Stomach (tissue), 9 donors: Measurements from ENCODE around the gene PRDM16. TPM values are rescaled to one million over a fixed set of nuclear protein-coding genes. Genes with fewer than 3 reads are reported as not detected.
A peak's percentile ranks its signal among the peaks of the same experiment; 100 is the strongest.

ENCODE experiments used
- DNase-seq, 2 donors: peaks; one replicate each; pipeline versions ENCODE4 v3.0.0 to v3.0.0-alpha.2; 2013 to 2019
- H3K27ac ChIP-seq, 5 donors: fragments of 200-600 bp in 4 of 5; sonication (generic) in 4 of 5; one replicate each; pipeline ENCODE4 v1.5.1; 2013 to 2019; ENCODE audit warnings: mild to moderate bottlenecking in 1 of 5, moderate library complexity in 1 of 5
- H3K27me3 ChIP-seq, 3 donors: fragments of 200-600 bp; sonication (generic); one replicate each; pipeline ENCODE4 v1.5.1; 2017 to 2019; ENCODE audit warnings: mixed run types in 1 of 3
- H3K36me3 ChIP-seq, 4 donors: fragments of 200-600 bp; sonication (generic); 1 replicate in 3 of 4; 2 replicates in 1 of 4; pipeline ENCODE4 v1.5.1; 2016 to 2019
- H3K4me1 ChIP-seq, 4 donors: fragments of 200-600 bp; sonication (generic); one replicate each; pipeline ENCODE4 v1.5.1; 2016 to 2019
- H3K4me3 ChIP-seq, 4 donors: fragments of 200-600 bp; sonication (generic) in 3 of 4; one replicate each; pipeline ENCODE4 v1.5.1; 2016 to 2019; ENCODE audit warnings: mild to moderate bottlenecking in 1 of 4
- H3K9me3 ChIP-seq, 4 donors: fragments of 200-600 bp; sonication (generic); one replicate each; pipeline ENCODE4 v1.5.1; 2016 to 2019
- EP300 ChIP-seq: sonication (generic); formaldehyde crosslinking; IDR thresholded peaks from one replicate; pipeline ENCODE4 v1.6.1; 2017; ENCODE audit warnings: antibody characterized with exemption
- POLR2A ChIP-seq, 4 donors: fragments of 450-650 bp; IDR thresholded peaks; one replicate each; pipeline ENCODE4 v1.6.1; 2016; ENCODE audit warnings: antibody characterized with exemption in 4 of 4, control low read depth in 2 of 4, mild to moderate bottlenecking in 1 of 4, moderate library complexity in 1 of 4
- POLR2AphosphoS5 ChIP-seq, 3 donors: sonication (generic); formaldehyde crosslinking; IDR thresholded peaks; one replicate each; pipeline ENCODE4 v1.6.1; 2016; ENCODE audit warnings: antibody characterized with exemption in 3 of 3
- WGBS, 5 donors: extraction: QIAGEN DNeasy Blood & Tissue Kit in 3 of 5; methylation state at CpG; one replicate each; pipeline versions ENCODE4 v1.1.5 to v1.1.7; 2013 to 2018; 5-methylcytosine and 5-hydroxymethylcytosine counted together
- intact Hi-C: fragments of 100-400 bp; cut with DNase I; formaldehyde crosslinking; loops from one replicate; pipeline ENCODE4 v1.15.1; 2023; ENCODE audit warnings: low total_unique reads
- polyA plus RNA-seq, 3 donors: library from polyadenylated mRNA; stranded (reverse); fragments of 200-250 nt; gene quantifications; one replicate each; pipeline ENCODE4 v1.2.3, GENCODE V29; 2013
- total RNA-seq, 5 donors: library from RNA; depleted of rRNA; stranded (reverse); fragments of >200 nt; gene quantifications; one replicate each; pipeline versions ENCODE4 v1.1.0 to v1.2.3, GENCODE V29; 2014 to 2016
- TF ChIP-seq, protein P1 (sequence below), 7 experiments: fragments of 450-650 bp in 4 of 7; fragments of 200-600 bp in 3 of 7; sonication (generic) in 3 of 7; IDR thresholded peaks; one replicate each; pipeline ENCODE4 v1.5.1; 2016 to 2019; ENCODE audit warnings: antibody characterized with exemption in 7 of 7, control low read depth in 2 of 7, mild to moderate bottlenecking in 1 of 7
- donor health status: healthy with polysubstance abuse.
- donor health status: Bipolar disorder and iron deficiency.
- donor health status: healthy.

Gene PRDM16
- total and polyA plus RNA-seq, 8 donors, result 0.29 to 222 (median 15.8) TPM

DNA sequence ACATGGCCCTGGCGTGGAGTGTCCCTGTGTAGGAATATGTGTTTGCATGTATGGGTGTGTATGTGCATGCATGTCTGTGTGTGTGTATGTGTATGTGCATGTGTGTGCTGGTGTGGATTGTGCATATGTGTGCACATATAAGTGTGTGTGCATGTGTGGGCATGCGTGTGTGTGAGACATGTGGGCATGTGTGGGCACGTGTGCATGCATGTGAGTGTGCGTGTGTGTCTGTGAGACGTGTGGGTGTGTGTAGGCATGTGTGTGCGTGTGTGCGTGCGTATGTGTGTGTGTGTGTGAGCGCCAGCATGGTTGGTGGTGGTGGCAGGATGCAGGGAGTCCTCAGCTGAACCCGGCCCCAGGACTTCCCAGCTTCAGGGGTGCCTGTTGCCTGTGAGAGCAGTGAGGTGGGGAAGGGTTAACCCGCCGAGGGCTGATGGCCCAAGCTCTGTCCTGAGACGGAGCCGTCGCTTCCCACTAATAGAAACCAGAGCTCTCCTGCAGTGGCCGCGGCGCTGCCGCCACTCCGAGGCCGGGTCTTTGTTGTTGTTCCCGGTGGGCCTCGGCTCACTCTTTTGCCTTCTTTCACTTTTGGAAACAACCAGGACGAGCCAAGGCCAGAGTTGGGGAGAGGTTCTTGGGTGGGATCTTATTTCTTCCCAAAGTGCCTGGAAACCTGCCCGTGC, 241.9 kb downstream of the PRDM16 start:
- intact Hi-C loops, result no loop called here
- peak overlapping the region in 1 of 5 donors; percentile 91 for H3K27ac ChIP-seq
- 83 to 90% (median 88%) methylated on average over 25 of the region's 25 CpGs for WGBS, 5 donors
- no peak for TF ChIP-seq POLR2A (IDR thresholded peaks at IDR 0.05)
- TF ChIP-seq POLR2AphosphoS5 (IDR thresholded peaks at IDR 0.05), result no peak
- TF ChIP-seq EP300, result no peak
- peaks cover 0 to 7% (median 0%) of the 10 kb centered on the region in 3 donors for H3K27me3 ChIP-seq
- H3K4me1 ChIP-seq, result peaks cover 21 to 39% (median 33%) of the 10 kb centered on the region in 4 donors
- no peaks in the 10 kb centered on the region for H3K9me3 ChIP-seq
- no peak overlapping the region for H3K4me3 ChIP-seq
- H3K36me3 ChIP-seq, result no peaks in the 10 kb centered on the region
- no peak for DNase-seq

DNA sequence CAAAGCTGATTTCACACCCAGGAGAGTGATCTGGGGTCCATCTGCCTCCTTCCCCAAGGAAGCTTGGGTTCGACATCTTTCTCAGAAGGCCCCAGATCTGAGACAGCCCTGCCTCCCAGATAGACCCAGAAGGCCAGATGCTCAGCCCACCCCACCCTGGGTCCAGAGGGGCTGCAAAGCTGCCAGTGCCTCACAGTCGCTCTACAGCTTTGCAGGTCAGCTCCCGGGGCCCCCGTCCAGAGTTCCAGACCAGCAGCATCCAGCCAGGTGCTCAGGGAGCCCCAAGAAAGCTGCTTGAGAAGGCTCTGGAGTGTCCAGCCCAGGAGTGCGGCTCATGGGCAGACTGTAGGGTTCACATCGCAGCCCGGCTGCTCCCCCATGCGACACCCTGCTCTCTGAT, 242.7 kb downstream of the PRDM16 start:
- DNase-seq, result no peak
- Histone ChIP-seq H3K36me3 (no peaks in the 10 kb centered on the region), H3K4me1 (peaks cover 21 to 46% (median 34%) of the 10 kb centered on the region in 4 donors), H3K9me3 (no peaks in the 10 kb centered on the region), H3K27me3 (peaks cover 0 to 7% (median 0%) of the 10 kb centered on the region in 3 donors), H3K4me3 (no peak overlapping the region), H3K27ac (peak overlapping the region in 2 of 5 donors; percentile 91 to 95)
- no peak for TF ChIP-seq POLR2A (IDR thresholded peaks at IDR 0.05)
- WGBS, 5 donors, result 89 to 99% (median 95%) methylated on average over 6 to 8 of the region's 8 CpGs
- intact Hi-C loops, result no loop called here

DNA sequence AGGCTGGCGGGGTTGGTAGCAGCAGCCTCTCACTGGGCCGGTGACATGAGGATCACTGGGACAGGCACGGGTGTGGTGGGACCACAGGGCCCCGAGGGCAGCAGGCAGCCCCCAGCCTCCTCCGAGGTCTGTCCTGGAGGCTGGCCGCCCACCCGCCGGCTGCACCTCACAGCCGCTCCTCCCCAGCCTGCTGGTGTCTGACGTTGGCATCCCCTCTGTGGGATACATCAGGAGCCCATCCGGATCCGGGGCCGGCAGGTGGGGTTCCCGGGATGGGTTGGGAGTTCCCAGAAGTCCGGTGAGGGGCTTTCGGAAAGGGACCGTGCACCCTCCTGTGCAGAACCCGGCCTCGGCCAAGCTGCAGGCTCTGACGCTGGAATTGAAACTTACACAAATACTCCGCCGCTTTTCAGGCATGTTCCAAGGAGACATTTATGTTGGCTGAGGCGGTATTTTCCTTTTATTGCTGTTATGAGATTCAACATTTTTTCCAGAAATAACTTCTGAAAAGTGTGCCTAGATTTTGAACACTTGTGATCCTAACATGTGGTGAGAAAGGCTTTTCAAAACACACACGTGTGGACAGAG, 243.4 kb downstream of the PRDM16 start:
- no peak for TF ChIP-seq POLR2A (IDR thresholded peaks at IDR 0.05)
- TF ChIP-seq EP300, result no peak
- TF ChIP-seq, protein P1, sequence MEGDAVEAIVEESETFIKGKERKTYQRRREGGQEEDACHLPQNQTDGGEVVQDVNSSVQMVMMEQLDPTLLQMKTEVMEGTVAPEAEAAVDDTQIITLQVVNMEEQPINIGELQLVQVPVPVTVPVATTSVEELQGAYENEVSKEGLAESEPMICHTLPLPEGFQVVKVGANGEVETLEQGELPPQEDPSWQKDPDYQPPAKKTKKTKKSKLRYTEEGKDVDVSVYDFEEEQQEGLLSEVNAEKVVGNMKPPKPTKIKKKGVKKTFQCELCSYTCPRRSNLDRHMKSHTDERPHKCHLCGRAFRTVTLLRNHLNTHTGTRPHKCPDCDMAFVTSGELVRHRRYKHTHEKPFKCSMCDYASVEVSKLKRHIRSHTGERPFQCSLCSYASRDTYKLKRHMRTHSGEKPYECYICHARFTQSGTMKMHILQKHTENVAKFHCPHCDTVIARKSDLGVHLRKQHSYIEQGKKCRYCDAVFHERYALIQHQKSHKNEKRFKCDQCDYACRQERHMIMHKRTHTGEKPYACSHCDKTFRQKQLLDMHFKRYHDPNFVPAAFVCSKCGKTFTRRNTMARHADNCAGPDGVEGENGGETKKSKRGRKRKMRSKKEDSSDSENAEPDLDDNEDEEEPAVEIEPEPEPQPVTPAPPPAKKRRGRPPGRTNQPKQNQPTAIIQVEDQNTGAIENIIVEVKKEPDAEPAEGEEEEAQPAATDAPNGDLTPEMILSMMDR (IDR thresholded peaks at IDR 0.05), result no peak
- no peak for TF ChIP-seq POLR2AphosphoS5 (IDR thresholded peaks at IDR 0.05)
- no peaks in the 10 kb centered on the region for H3K36me3 ChIP-seq

DNA sequence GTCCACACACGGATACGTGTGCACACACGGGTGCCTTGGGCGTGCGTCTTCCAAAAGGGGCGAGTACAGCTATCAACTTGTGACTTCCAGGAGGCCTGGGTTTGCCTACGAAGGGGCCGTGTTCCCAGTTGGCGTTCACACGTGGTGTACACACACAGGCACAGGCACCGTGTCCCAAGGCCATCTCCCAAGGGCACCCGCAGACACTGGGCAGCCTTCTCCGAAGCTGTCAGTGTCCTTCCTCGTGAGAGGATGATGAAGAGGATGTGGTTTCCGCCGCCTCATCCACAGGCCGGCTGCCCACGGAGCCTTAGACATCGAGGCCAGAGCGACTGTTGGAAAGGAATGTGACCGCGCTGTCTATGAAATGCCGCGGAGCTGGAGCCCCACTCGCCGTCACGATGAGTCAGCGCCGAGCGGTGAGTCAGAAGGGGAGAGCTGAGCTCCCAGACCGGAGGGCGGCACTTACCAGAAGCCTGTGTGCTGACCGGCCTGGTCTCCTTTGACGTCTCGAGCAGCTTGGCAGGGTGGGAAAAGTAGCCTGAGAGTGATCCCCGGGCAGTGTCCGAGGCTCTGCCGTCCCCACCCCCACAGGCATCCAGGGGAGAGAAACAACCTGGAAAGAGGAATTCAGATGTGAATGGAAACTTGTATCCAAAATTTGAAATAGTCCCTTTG, 244.0 kb downstream of the PRDM16 start:
- no peak for TF ChIP-seq POLR2A (IDR thresholded peaks at IDR 0.05)
- peak; percentile 76 for TF ChIP-seq EP300
- TF ChIP-seq POLR2AphosphoS5 (IDR thresholded peaks at IDR 0.05), result peak; percentile 76 to 95 (median 84)
- TF ChIP-seq, protein P1 (IDR thresholded peaks at IDR 0.05), result no peak
- DNase-seq, result peak; percentile 88 to 96
- peaks cover 21 to 46% (median 34%) of the 10 kb centered on the region in 4 donors for H3K4me1 ChIP-seq
- H3K27me3 ChIP-seq, result peaks cover 0 to 7% (median 0%) of the 10 kb centered on the region in 3 donors
- intact Hi-C loops, result no loop called here
- 18 to 46% (median 41%) methylated on average over 38 of the region's 38 CpGs for WGBS, 5 donors
- H3K27ac ChIP-seq, result peak overlapping the region; percentile 69 to 95 (median 91)
- H3K4me3 ChIP-seq, result peak overlapping the region in 1 of 4 donors; percentile 1
- H3K36me3 ChIP-seq, result no peaks in the 10 kb centered on the region
- no peaks in the 10 kb centered on the region for H3K9me3 ChIP-seq

More for the DNA sequence above, 243.4 kb downstream of the PRDM16 start:
- intact Hi-C loops, result no loop called here
- H3K27ac ChIP-seq, result peak overlapping the region; percentile 38 to 95 (median 91)
- WGBS, 5 donors, result 88 to 91% (median 91%) methylated on average over 20 to 24 of the region's 24 CpGs
- DNase-seq, result peak in 1 of 2 donors; percentile 51
- no peaks in the 10 kb centered on the region for H3K9me3 ChIP-seq
- H3K27me3 ChIP-seq, result peaks cover 0 to 7% (median 0%) of the 10 kb centered on the region in 3 donors
- H3K4me1 ChIP-seq, result peaks cover 21 to 46% (median 34%) of the 10 kb centered on the region in 4 donors
- H3K4me3 ChIP-seq, result no peak overlapping the region

DNA sequence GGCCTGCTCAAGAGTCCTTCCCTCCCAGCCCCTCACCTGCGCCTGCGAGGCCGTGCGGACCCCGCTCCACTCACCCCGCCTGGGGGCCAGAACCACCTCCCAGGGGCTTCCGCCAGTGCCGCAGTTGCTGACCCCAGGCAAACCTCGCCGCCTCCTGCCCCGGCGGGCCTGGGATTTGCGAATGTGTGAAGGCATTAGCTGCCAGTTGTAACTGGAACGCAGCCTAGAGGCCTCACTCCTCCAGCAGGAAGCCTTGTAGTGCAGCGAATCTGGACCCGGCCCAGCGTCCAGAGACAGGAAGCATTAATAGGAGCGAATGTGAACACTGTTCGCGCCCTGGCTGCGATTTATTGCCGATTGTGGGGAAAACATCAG, 244.6 kb downstream of the PRDM16 start:
- intact Hi-C loops, result no loop called here
- Histone ChIP-seq H3K4me1 (peaks cover 21 to 46% (median 34%) of the 10 kb centered on the region in 4 donors), H3K36me3 (no peaks in the 10 kb centered on the region)

More for the DNA sequence above, 244.6 kb downstream of the PRDM16 start:
- H3K27ac ChIP-seq, result peak overlapping the region; percentile 69 to 95 (median 91)
- TF ChIP-seq, protein P1 (IDR thresholded peaks at IDR 0.05), result no peak
- peak in 2 of 3 donors; percentile 62 to 66 for TF ChIP-seq POLR2AphosphoS5 (IDR thresholded peaks at IDR 0.05)
- peak overlapping the region in 1 of 4 donors; percentile 1 for H3K4me3 ChIP-seq
- H3K27me3 ChIP-seq, result peaks cover 0 to 7% (median 0%) of the 10 kb centered on the region in 3 donors
- no peaks in the 10 kb centered on the region for H3K9me3 ChIP-seq
- peak; percentile 88 to 94 for DNase-seq
- WGBS, 5 donors, result 16 to 53% (median 35%) methylated on average over 16 to 22 of the region's 22 CpGs
